ENCODE data around the gene CLIC4. TPM values are rescaled to one million over a fixed set of nuclear protein-coding genes. Genes with fewer than 3 reads are reported as not detected.

Gene CLIC4
- total and polyA plus RNA-seq, 10 of the 15 experiments (the other 5 are each of a cell fraction or from before 2014, with no cell fraction given) = 20.4 to 107 (median 69.6) TPM

DNA sequence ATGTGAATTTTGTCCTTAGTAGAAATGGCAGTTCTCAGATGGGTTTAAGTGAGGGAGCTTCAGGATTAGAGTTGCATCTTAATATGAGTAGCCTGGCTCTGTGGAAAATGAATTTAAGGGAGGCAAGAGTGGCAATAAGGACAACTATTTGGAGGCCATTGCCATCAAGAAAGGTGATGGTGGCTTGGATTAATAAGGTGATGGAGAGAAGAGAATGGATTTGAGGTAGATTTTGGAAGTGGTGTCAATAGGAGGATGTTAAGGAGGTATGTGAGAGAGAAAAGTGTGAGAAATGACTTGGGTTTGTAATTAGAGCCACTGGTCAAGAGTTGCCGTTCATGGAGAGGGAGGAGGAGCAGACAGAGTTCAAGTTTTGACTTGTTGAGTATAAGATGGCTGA is 16.3 kb downstream of the CLIC4 start (continued):
- TF ChIP-seq ATF2 (IDR thresholded peaks at IDR 0.05; ENCODE audit: low read length) (no peak), BMI1 (IDR thresholded peaks at IDR 0.05; ENCODE audit: borderline replicate concordance) (no peak)

DNA sequence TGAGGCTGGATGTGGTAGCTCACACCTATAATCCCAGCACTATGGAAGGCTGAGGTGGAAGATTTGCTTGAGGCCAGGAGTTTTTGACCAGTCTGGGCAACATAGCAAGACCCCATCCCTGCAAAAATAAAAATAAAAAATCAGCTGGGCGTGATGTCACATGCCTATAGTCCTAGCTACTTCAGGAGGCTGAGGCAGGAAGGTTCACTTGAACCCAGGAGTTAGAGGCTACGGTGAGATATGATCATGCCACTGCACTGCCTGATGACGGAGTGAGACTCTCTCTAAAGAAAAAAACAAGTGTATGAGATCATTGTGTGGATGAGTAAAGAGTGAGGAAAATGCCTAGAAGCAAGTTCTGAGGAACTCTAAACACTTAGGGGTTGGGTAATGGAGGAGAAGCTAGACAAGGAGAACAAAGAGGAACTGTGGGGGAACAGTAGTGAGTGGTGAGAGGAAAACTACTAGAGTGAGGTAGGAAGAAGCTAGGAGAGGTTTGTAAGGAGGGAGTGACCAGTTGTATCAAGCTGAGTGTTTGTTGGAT is 17.0 kb downstream of the CLIC4 start:
- no peaks in the 10 kb centered on the region for H4K20me1 ChIP-seq (ENCODE audit: control insufficient read depth, insufficient read depth)
- H3K9me3 ChIP-seq (replicated peaks; ENCODE audit: control insufficient read depth, insufficient read depth, low read length) = no peaks in the 10 kb centered on the region
- POLR2A ChIA-PET = interaction anchor here (0.6 to 1.5 kb wide), 5 partner anchors 11 to 48 kb away, joined by 3 to 6 read pairs (median 3); no protein-coding TSS in a partner anchor
- DNase-seq (ENCODE audit: low read depth, low spot score) (no peak), FAIRE-seq (no peak), ATAC-seq (no peak; the same call in 1 of the 3 replicates)
- no peak overlapping the region for H3K9ac ChIP-seq (ENCODE audit: control insufficient read depth, insufficient read depth, low read length)
- H3K4me2 ChIP-seq (ENCODE audit: control insufficient read depth, insufficient read depth) = no peak overlapping the region
- RAD21 ChIA-PET (ENCODE audit: unreplicated experiment) = interaction anchor here (0.6 to 2.2 kb wide), 5 partner anchors 10 to 18 kb away, joined by 4 to 12 read pairs (median 6); no protein-coding TSS in a partner anchor
- peaks cover 4% of the 10 kb centered on the region; the same call in 1 of the 2 replicates for H3K4me1 ChIP-seq (ENCODE audit: control insufficient read depth, insufficient read depth, low read length)
- peaks cover 2 to 3% of the 10 kb centered on the region in 2 experiments; a peak in 3 of 4 replicates for H3K36me3 ChIP-seq (ENCODE audit: control insufficient read depth in 2 of 2, insufficient read depth in 2 of 2, low read length in 1 of 2)
- SMC1A ChIA-PET (ENCODE audit: uncharacterized antibody, unreplicated experiment) = interaction anchor here (0.7 to 14.8 kb wide), 12 partner anchors 8 to 74 kb away, joined by 3 to 174 read pairs (median 3); partner anchors contain the start of gene CLIC4
- WGBS (ENCODE audit: insufficient coverage, insufficient replicate concordance, low lambda C conversion rate, missing lambda C conversion rate) = 62% methylated on average over 3 of the region's 3 CpGs
- CTCF ChIA-PET = interaction anchor here (0.9 to 4.9 kb wide), 11 partner anchors 10 to 99 kb away, joined by 3 to 20 read pairs (median 5); partner anchors contain the start of gene CLIC4
- in situ Hi-C loops (cut with MboI) (no loop called here), intact Hi-C loops (cut with micrococcal nuclease; ENCODE audit: unreplicated experiment) (no loop called here)
- no peak overlapping the region for H3K27ac ChIP-seq (ENCODE audit: control insufficient read depth, insufficient read depth)
- no peak overlapping the region for H3K4me3 ChIP-seq
- BruUV-seq (replicated peaks) = no TSS peak
- H2AFZ ChIP-seq (ENCODE audit: control insufficient read depth, low read depth, low read length) = no peak overlapping the region
- H3K27me3 ChIP-seq (replicated peaks in 1 of 2; ENCODE audit: control insufficient read depth in 2 of 2, insufficient read depth in 2 of 2, low read length in 1 of 2) = no peaks in the 10 kb centered on the region
- peaks cover 67% of the 10 kb centered on the region for H3K79me2 ChIP-seq (ENCODE audit: control insufficient read depth, insufficient read depth, low read length)
- TF ChIP-seq MTA3 (IDR thresholded peaks at IDR 0.05; ENCODE audit: borderline replicate concordance, low read length) (no peak), ZNF687 (IDR thresholded peaks at IDR 0.05) (no peak), RFX5 (IDR thresholded peaks at IDR 0.05; ENCODE audit: low read depth, low read length) (no peak), ZSCAN29 (IDR thresholded peaks at IDR 0.05) (no peak), SIN3A (IDR thresholded peaks at IDR 0.05; ENCODE audit: low read depth, low read length) (no peak), JUND (IDR thresholded peaks at IDR 0.05; ENCODE audit: low read depth, low read length) (no peak), PBX3 (IDR thresholded peaks at IDR 0.05; ENCODE audit: insufficient replicate concordance, low read depth, low read length) (no peak), ZBTB4 (CRISPR knock-in tag; IDR thresholded peaks at IDR 0.05) (no peak)
